HEK293 (cell line): ENCODE data around the gene FADS6.

Experiments used
- BCL11B ChIP-seq: fragments of 450-650 bp; formaldehyde crosslinking; IDR thresholded peaks from 2 replicates; pipeline ENCODE4 v1.5.1; 2016; ENCODE audit warnings: low read depth, missing biosample characterization, missing genetic modification characterization
- ELK4 ChIP-seq: IDR thresholded peaks from 2 replicates; pipeline ENCODE4 v1.6.1; 2011; ENCODE audit warnings: mild to moderate bottlenecking, low read depth, low read length, borderline replicate concordance
- GLIS2 ChIP-seq: fragments of 450-650 bp; formaldehyde crosslinking; IDR thresholded peaks from 2 replicates; pipeline ENCODE4 v1.5.1; 2016; ENCODE audit warnings: missing biosample characterization, missing genetic modification characterization
- HOXA7 ChIP-seq: sonication (generic); formaldehyde crosslinking; IDR thresholded peaks from 2 replicates; pipeline ENCODE4 v1.8.1; 2022; ENCODE audit warnings: missing genetic modification reagents, borderline replicate concordance
- HOXD13 ChIP-seq: sonication (generic); formaldehyde crosslinking; IDR thresholded peaks from 2 replicates; pipeline ENCODE4 v1.8.0; 2022; ENCODE audit warnings: missing genetic modification reagents, borderline replicate concordance
- KLF10 ChIP-seq: fragments of 450-650 bp; IDR thresholded peaks from 2 replicates; pipeline ENCODE4 v1.5.1; 2018; ENCODE audit warnings: missing biosample characterization, mild to moderate bottlenecking, missing genetic modification characterization
- KLF8 ChIP-seq: fragments of 450-650 bp; formaldehyde crosslinking; IDR thresholded peaks from 2 replicates; pipeline ENCODE4 v1.5.1; 2016; ENCODE audit warnings: missing biosample characterization, missing genetic modification characterization
- PATZ1 ChIP-seq: fragments of 450-650 bp; formaldehyde crosslinking; IDR thresholded peaks from 2 replicates; pipeline ENCODE4 v1.5.1; 2016; ENCODE audit warnings: missing biosample characterization, missing genetic modification characterization
- PBX3 ChIP-seq: sonication (generic); formaldehyde crosslinking; IDR thresholded peaks from 2 replicates; pipeline ENCODE4 v1.8.1; 2022; ENCODE audit warnings: mild to moderate bottlenecking, moderate library complexity, missing genetic modification reagents
- SALL2 ChIP-seq: fragments of 450-650 bp; formaldehyde crosslinking; IDR thresholded peaks from 2 replicates; pipeline ENCODE4 v1.5.0; 2017; ENCODE audit warnings: missing biosample characterization, mild to moderate bottlenecking, missing genetic modification characterization, borderline replicate concordance
- SCRT2 ChIP-seq: fragments of 450-650 bp; formaldehyde crosslinking; IDR thresholded peaks from 2 replicates; pipeline ENCODE4 v1.5.1; 2016; ENCODE audit warnings: missing biosample characterization, missing genetic modification characterization
- SP2 ChIP-seq: fragments of 450-650 bp; formaldehyde crosslinking; IDR thresholded peaks from 2 replicates; pipeline ENCODE4 v1.5.1; 2016; ENCODE audit warnings: missing biosample characterization, missing genetic modification characterization
- WT1 ChIP-seq: fragments of 450-650 bp; formaldehyde crosslinking; IDR thresholded peaks from 2 replicates; pipeline ENCODE4 v1.5.1; 2016; ENCODE audit warnings: missing biosample characterization, missing genetic modification characterization
- ZBTB17 ChIP-seq: fragments of 450-650 bp; formaldehyde crosslinking; IDR thresholded peaks from 2 replicates; pipeline ENCODE4 v1.5.1; 2016; ENCODE audit warnings: missing biosample characterization, missing genetic modification characterization
- ZFP41 ChIP-seq: fragments of 450-650 bp; formaldehyde crosslinking; IDR thresholded peaks from 2 replicates; pipeline ENCODE4 v1.5.1; 2016; ENCODE audit warnings: missing biosample characterization, missing genetic modification characterization, borderline replicate concordance
- ZNF16 ChIP-seq: fragments of 450-650 bp; formaldehyde crosslinking; IDR thresholded peaks from 2 replicates; pipeline ENCODE4 v1.5.1; 2016; ENCODE audit warnings: low read depth, missing biosample characterization, missing genetic modification characterization
- ZNF514 ChIP-seq: fragments of 450-650 bp; formaldehyde crosslinking; IDR thresholded peaks from 2 replicates; pipeline ENCODE4 v1.5.1; 2016; ENCODE audit warnings: missing biosample characterization, missing genetic modification characterization
- ZNF561 ChIP-seq: fragments of 450-650 bp; IDR thresholded peaks from 2 replicates; pipeline ENCODE4 v1.5.1; 2018; ENCODE audit warnings: missing biosample characterization, missing genetic modification characterization, borderline replicate concordance
- ZNF777 ChIP-seq: fragments of 450-650 bp; formaldehyde crosslinking; IDR thresholded peaks from 2 replicates; pipeline ENCODE4 v1.5.1; 2017; ENCODE audit warnings: missing biosample characterization, missing genetic modification characterization, borderline replicate concordance
- ZNF785 ChIP-seq: fragments of 450-650 bp; formaldehyde crosslinking; IDR thresholded peaks from 2 replicates; pipeline ENCODE4 v1.5.1; 2016; ENCODE audit warnings: missing biosample characterization, missing genetic modification characterization
- TF ChIP-seq, protein P1 (sequence below): fragments of 450-650 bp; formaldehyde crosslinking; IDR thresholded peaks from 2 replicates; pipeline ENCODE4 v1.5.1; 2016; ENCODE audit warnings: missing biosample characterization, missing genetic modification characterization
- TF ChIP-seq, protein P2 (sequence below): fragments of 450-650 bp; formaldehyde crosslinking; IDR thresholded peaks from 2 replicates; pipeline ENCODE4 v1.5.1; 2016; ENCODE audit warnings: missing biosample characterization, missing genetic modification characterization, borderline replicate concordance

FADS6 gene

DNA sequence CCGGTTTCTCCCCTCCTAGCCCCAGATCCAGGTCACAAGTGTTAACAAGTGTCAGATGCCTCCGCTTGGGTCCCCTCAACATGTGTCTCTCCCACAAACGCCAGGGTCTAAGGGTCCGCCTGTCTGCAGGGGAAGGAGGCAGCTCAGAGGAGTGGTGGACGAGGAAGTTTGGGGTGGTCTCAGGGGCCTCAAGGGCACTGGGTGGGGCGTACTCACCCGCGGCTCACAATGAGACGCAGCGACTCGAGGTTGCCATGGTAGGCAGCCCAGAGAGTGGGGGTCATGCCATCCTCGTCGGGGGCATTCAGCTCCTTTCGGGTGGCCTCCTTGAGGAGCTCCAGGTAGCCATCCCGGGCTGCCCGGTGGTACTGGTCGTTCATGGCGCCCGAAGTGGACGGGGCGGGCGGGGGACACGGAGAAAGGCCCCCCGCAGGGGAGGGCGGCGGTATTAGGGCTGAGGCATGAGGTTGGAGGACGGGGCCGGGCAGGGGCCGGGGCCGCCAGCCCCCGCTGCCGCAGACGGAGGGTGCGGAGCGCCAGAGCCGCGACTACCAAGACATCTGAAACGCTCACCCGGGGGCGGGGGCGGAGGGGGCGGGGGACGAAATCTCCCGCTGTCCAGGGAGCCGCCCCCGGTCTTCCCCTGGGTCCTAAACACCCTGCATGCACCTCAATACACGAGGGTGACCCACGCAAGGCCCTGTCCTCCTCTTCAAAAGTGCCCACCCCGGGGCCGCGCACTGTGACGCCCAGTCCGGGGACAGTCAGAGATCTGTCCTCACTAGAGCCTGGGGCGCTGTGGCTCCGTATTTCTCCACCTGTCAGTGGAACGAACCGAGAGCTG lies 29.5 kb upstream of the FADS6 start, which contains the start of gene USH1G (continued):
- TF ChIP-seq ZNF785 (tag by site-specific recombination): no peak
- TF ChIP-seq BCL11B (tag by site-specific recombination): 0 out of 2 replicates have a peak, but pooled peaks have one; percentile 21
- TF ChIP-seq ZFP41 (tag by site-specific recombination): no peak
- TF ChIP-seq ZBTB17 (tag by site-specific recombination): no peak
- no peak for TF ChIP-seq KLF10 (tag by site-specific recombination)
- TF ChIP-seq HOXD13 (CRISPR knock-in tag): no peak
- TF ChIP-seq ZNF16: no peak
- TF ChIP-seq WT1 (tag by site-specific recombination): no peak
- TF ChIP-seq ZNF777: peak; percentile 52; the same call in 1 of the 2 replicates
- no peak for TF ChIP-seq PBX3 (CRISPR knock-in tag)
- no peak for TF ChIP-seq SALL2 (tag by site-specific recombination)
- TF ChIP-seq PATZ1: peak; percentile 48
- no peak for TF ChIP-seq HOXA7 (CRISPR knock-in tag)
- TF ChIP-seq, protein P1, sequence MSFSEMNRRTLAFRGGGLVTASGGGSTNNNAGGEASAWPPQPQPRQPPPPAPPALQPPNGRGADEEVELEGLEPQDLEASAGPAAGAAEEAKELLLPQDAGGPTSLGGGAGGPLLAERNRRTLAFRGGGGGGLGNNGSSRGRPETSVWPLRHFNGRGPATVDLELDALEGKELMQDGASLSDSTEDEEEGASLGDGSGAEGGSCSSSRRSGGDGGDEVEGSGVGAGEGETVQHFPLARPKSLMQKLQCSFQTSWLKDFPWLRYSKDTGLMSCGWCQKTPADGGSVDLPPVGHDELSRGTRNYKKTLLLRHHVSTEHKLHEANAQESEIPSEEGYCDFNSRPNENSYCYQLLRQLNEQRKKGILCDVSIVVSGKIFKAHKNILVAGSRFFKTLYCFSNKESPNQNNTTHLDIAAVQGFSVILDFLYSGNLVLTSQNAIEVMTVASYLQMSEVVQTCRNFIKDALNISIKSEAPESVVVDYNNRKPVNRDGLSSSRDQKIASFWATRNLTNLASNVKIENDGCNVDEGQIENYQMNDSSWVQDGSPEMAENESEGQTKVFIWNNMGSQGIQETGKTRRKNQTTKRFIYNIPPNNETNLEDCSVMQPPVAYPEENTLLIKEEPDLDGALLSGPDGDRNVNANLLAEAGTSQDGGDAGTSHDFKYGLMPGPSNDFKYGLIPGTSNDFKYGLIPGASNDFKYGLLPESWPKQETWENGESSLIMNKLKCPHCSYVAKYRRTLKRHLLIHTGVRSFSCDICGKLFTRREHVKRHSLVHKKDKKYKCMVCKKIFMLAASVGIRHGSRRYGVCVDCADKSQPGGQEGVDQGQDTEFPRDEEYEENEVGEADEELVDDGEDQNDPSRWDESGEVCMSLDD (tag by site-specific recombination): 0 out of 2 replicates have a peak, but pooled peaks have one; percentile 17
- peak; percentile 52; the same call in 1 of the 2 replicates for TF ChIP-seq KLF8 (tag by site-specific recombination)
- TF ChIP-seq, protein P2, sequence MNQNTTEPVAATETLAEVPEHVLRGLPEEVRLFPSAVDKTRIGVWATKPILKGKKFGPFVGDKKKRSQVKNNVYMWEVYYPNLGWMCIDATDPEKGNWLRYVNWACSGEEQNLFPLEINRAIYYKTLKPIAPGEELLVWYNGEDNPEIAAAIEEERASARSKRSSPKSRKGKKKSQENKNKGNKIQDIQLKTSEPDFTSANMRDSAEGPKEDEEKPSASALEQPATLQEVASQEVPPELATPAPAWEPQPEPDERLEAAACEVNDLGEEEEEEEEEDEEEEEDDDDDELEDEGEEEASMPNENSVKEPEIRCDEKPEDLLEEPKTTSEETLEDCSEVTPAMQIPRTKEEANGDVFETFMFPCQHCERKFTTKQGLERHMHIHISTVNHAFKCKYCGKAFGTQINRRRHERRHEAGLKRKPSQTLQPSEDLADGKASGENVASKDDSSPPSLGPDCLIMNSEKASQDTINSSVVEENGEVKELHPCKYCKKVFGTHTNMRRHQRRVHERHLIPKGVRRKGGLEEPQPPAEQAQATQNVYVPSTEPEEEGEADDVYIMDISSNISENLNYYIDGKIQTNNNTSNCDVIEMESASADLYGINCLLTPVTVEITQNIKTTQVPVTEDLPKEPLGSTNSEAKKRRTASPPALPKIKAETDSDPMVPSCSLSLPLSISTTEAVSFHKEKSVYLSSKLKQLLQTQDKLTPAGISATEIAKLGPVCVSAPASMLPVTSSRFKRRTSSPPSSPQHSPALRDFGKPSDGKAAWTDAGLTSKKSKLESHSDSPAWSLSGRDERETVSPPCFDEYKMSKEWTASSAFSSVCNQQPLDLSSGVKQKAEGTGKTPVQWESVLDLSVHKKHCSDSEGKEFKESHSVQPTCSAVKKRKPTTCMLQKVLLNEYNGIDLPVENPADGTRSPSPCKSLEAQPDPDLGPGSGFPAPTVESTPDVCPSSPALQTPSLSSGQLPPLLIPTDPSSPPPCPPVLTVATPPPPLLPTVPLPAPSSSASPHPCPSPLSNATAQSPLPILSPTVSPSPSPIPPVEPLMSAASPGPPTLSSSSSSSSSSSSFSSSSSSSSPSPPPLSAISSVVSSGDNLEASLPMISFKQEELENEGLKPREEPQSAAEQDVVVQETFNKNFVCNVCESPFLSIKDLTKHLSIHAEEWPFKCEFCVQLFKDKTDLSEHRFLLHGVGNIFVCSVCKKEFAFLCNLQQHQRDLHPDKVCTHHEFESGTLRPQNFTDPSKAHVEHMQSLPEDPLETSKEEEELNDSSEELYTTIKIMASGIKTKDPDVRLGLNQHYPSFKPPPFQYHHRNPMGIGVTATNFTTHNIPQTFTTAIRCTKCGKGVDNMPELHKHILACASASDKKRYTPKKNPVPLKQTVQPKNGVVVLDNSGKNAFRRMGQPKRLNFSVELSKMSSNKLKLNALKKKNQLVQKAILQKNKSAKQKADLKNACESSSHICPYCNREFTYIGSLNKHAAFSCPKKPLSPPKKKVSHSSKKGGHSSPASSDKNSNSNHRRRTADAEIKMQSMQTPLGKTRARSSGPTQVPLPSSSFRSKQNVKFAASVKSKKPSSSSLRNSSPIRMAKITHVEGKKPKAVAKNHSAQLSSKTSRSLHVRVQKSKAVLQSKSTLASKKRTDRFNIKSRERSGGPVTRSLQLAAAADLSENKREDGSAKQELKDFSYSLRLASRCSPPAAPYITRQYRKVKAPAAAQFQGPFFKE (tag by site-specific recombination): no peak
- TF ChIP-seq ZNF514: no peak
- TF ChIP-seq ZNF561: 0 out of 2 replicates have a peak, but pooled peaks have one; percentile 17
- no peak for TF ChIP-seq ELK4
- peak; percentile 81 for TF ChIP-seq SCRT2
- TF ChIP-seq SP2 (tag by site-specific recombination): 0 out of 2 replicates have a peak, but pooled peaks have one; percentile 15
- TF ChIP-seq GLIS2 (tag by site-specific recombination): peak; percentile 75
